Esophagus squamous epithelium (tissue), 5 donors: ENCODE measurements around the gene SEC22C. TPM values are rescaled to one million over a fixed set of nuclear protein-coding genes. Genes with fewer than 3 reads are reported as not detected.
"Not testable (repeated sequence)": the region's sequence is repeated elsewhere in the genome, so short reads cannot be mapped to it uniquely, and the experiment has no call there.

Experiments used
- DNase-seq: peaks from one replicate; lab custom pipeline; 2025; lab: John Stamatoyannopoulos, UW
- H3K27ac ChIP-seq, 4 donors: fragments of 200-600 bp; sonication (generic); one replicate each; pipeline ENCODE4 v1.5.1; 2016 to 2019; ENCODE audit warnings: mild to moderate bottlenecking in 1 of 4
- H3K27me3 ChIP-seq, 4 donors: fragments of 200-600 bp; sonication (generic); 1 replicate in 3 of 4; 2 replicates in 1 of 4; pipeline versions ENCODE4 v1.5.1 to v1.6.0; 2017 to 2021; ENCODE audit warnings: antibody characterized with exemption in 1 of 4
- H3K36me3 ChIP-seq, 3 donors: fragments of 200-600 bp; sonication (generic); one replicate each; pipeline ENCODE4 v1.5.1; 2016 to 2019
- H3K4me1 ChIP-seq, 3 donors: fragments of 200-600 bp; sonication (generic); one replicate each; pipeline ENCODE4 v1.5.1; 2017 to 2019
- H3K4me3 ChIP-seq, 4 donors: fragments of 200-600 bp; sonication (generic); 1 replicate in 3 of 4; 2 replicates in 1 of 4; pipeline ENCODE4 v1.5.1; 2016 to 2019; ENCODE audit warnings: mild to moderate bottlenecking in 2 of 4, moderate library complexity in 1 of 4
- H3K9me3 ChIP-seq, 3 donors: fragments of 200-600 bp; sonication (generic); one replicate each; pipeline ENCODE4 v1.5.1; 2016 to 2019
- POLR2A ChIP-seq, 4 donors: fragments of 450-650 bp; IDR thresholded peaks; one replicate each; pipeline ENCODE4 v1.6.1; 2017; ENCODE audit warnings: antibody characterized with exemption in 4 of 4, mild to moderate bottlenecking in 4 of 4, moderate library complexity in 3 of 4
- WGBS, 2 donors: methylation state at CpG; one replicate each; pipeline ENCODE4 v1.1.5; 2018; 5-methylcytosine and 5-hydroxymethylcytosine counted together
- intact Hi-C: fragments of 100-400 bp; cut with DNase I; formaldehyde crosslinking; loops from one replicate; pipeline ENCODE4 v1.15.0; 2022
- total RNA-seq, 4 donors: library from RNA; depleted of rRNA; stranded (reverse); fragments of >200 nt; gene quantifications; one replicate each; pipeline ENCODE4 v1.1.0, GENCODE V29; 2016
- TF ChIP-seq, protein P1 (sequence below), 6 experiments: fragments of 450-650 bp in 4 of 6; fragments of 200-600 bp in 2 of 6; sonication (generic) in 2 of 6; IDR thresholded peaks; one replicate each; pipeline ENCODE4 v1.5.1; 2016 to 2019; ENCODE audit warnings: antibody characterized with exemption in 6 of 6, mild to moderate bottlenecking in 4 of 6, moderate library complexity in 4 of 6
- donor health status: DM: yes; HTN: yes; CAD: no.

SEC22C gene
- total RNA-seq, 4 donors from 2014 or later: 8.8 to 38.5 (median 26.2) TPM

DNA sequence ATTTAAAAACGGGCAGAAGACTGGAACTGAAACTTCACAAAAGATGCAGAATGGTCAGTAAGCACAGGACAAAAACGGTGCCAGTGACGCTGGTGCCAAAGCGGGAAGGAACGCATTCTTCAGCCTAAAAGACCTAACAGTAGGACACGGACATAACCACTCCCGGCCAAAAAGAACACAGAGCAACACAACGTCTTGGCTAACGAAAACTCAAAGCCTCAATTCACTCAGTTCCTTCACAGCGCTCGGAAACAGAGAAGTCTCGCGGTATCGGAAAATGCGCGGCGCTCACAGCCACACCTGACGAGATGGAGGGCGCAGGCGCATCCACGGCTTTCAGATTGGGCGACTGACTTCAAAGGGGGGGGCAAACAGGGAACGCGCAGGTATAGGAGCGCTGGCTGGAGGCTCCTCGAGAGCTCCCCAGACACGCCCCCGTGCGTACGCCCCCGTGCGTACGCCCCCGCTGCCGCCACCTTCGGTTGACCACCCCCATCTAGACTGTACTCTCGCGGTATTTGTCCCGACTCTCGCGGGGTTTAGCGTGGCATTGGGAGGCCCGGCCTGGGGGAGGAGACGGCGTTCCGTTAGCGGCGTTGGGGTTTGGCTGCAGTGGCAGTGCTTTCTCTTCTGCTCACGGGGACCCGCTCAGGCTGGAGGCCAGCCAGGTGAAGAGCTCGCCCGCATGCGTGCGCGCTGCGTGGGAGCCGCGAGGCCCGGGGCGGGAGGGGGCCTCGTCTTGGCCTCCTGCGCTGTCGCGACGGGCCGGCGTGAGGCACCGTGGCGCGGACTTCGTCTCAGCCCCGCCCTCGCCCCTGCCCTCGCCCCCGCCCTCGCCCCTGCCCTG is 18.6 kb upstream of the SEC22C start, which contains the start of gene NKTR:
TSS of gene NKTR (plus strand) at position 576 of the 847 bp plus-strand sequence. CDS start 321 bp downstream, outside the sequence.
- no peaks in the 10 kb centered on the region for H3K27me3 ChIP-seq
- peak within 1 kb of the TSS; percentile 72 to 99 (median 95) for H3K4me3 ChIP-seq
- WGBS, 2 donors: 0% methylated on average over 15 to 16 of the region's 76 CpGs
- H3K27ac ChIP-seq: peak within 1 kb of the TSS; percentile 91 to 100 (median 99)
- peaks cover 0 to 15% (median 0%) of the 10 kb centered on the region in 3 donors for H3K36me3 ChIP-seq
- H3K4me1 ChIP-seq: peaks cover 5 to 52% (median 24%) of the 10 kb centered on the region in 3 donors
- H3K9me3 ChIP-seq: no peaks in the 10 kb centered on the region
- DNase-seq: peak; percentile 91
- TF ChIP-seq POLR2A (IDR thresholded peaks at IDR 0.05): peak in 3 of 4 donors; percentile 21 to 91 (median 86)
- TF ChIP-seq, protein P1, sequence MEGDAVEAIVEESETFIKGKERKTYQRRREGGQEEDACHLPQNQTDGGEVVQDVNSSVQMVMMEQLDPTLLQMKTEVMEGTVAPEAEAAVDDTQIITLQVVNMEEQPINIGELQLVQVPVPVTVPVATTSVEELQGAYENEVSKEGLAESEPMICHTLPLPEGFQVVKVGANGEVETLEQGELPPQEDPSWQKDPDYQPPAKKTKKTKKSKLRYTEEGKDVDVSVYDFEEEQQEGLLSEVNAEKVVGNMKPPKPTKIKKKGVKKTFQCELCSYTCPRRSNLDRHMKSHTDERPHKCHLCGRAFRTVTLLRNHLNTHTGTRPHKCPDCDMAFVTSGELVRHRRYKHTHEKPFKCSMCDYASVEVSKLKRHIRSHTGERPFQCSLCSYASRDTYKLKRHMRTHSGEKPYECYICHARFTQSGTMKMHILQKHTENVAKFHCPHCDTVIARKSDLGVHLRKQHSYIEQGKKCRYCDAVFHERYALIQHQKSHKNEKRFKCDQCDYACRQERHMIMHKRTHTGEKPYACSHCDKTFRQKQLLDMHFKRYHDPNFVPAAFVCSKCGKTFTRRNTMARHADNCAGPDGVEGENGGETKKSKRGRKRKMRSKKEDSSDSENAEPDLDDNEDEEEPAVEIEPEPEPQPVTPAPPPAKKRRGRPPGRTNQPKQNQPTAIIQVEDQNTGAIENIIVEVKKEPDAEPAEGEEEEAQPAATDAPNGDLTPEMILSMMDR (IDR thresholded peaks at IDR 0.05): peak in 1 of 6 experiments; percentile 20
- intact Hi-C loops: no loop called here

DNA sequence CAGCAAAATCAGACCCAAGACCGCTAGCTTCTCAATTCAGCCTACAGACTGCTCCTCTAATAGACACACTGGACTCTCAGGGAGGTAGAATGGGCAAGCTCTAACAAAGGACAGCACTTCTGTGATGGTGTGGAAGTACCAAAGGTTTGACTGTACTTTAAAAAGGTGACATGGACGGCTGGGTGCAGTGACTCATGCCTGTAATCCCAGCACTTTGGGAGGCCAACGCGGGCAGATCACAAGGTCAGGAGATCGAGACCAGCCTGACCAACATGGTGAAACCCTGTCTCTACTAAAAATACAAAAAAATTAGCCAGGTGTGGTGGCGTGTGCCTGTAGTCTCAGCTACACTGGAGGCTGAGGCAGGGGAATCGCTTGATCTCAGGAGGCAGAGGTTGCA is 15.3 kb upstream of the SEC22C start:
- H3K27me3 ChIP-seq, H3K4me3 ChIP-seq, H3K9me3 ChIP-seq, DNase-seq, H3K27ac ChIP-seq, intact Hi-C loops: not testable (repeated sequence)
- Histone ChIP-seq H3K4me1 (peaks cover 4 to 37% (median 13%) of the 10 kb centered on the region in 3 donors), H3K36me3 (peaks cover 0 to 37% (median 0%) of the 10 kb centered on the region in 3 donors)
- WGBS, 2 donors: 94 to 97% methylated on average over 6 to 7 of the region's 7 CpGs

DNA sequence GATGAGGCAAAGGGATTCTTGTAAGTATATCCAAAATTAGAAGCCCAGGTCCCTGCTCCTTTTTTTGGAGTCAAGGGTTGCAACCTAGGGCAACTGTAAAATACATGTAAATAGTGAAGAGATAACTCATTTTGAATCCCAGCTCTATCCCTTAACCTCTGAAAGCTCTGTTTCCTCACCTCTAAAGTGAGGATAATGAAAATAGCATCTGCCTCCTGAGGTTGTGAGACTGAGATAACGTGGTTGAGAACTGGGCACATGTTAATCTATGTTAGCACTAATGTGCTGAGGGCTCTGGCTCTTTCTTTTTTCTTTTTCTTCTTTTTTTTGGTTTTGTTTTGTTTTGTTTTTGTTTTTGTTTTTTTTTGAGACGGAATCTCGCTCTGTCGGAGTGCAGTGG is 13.9 kb upstream of the SEC22C start:
- no peak overlapping the region for H3K27ac ChIP-seq
- peaks cover 0 to 37% (median 0%) of the 10 kb centered on the region in 3 donors for H3K36me3 ChIP-seq
- no peak overlapping the region for H3K4me3 ChIP-seq
- TF ChIP-seq, protein P1 (IDR thresholded peaks at IDR 0.05): no peak
- TF ChIP-seq POLR2A (IDR thresholded peaks at IDR 0.05): no peak
- H3K27me3 ChIP-seq: no peaks in the 10 kb centered on the region
- intact Hi-C loops: no loop called here
- WGBS, 2 donors: 82 to 90% methylated on average over 4 of the region's 4 CpGs
- H3K9me3 ChIP-seq: no peaks in the 10 kb centered on the region
- DNase-seq: no peak
- peaks cover 13 to 38% (median 15%) of the 10 kb centered on the region in 3 donors for H3K4me1 ChIP-seq

DNA sequence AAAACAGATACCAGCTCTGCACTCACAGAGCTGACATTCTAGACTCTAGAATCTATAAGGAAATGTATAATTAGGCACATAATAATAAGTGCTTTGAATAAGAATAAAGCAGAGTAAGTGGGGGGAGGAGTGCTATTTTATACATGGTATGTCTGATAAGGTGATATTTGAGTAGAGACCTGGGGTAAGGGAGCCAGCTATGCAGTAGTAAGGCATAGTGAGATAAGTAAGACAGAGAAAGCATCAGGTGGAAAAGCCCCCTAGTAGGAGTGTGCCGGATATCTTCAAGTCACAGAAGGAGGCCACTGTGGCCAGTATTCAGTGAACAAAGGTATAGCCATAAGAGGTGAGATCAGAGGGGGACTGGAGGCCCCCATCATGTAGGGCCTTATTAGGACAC is 11.9 kb upstream of the SEC22C start:
- TF ChIP-seq POLR2A (IDR thresholded peaks at IDR 0.05): no peak
- TF ChIP-seq, protein P1 (IDR thresholded peaks at IDR 0.05): no peak
- DNase-seq: no peak
- H3K27me3 ChIP-seq: no peaks in the 10 kb centered on the region
- H3K9me3 ChIP-seq: no peaks in the 10 kb centered on the region
- H3K4me1 ChIP-seq: peaks cover 13 to 37% (median 20%) of the 10 kb centered on the region in 3 donors
- H3K27ac ChIP-seq: no peak overlapping the region
- intact Hi-C loops: no loop called here
- H3K36me3 ChIP-seq: peaks cover 0 to 37% (median 0%) of the 10 kb centered on the region in 3 donors
- H3K4me3 ChIP-seq: no peak overlapping the region
- WGBS, 2 donors: 85 to 100% methylated on average over 1 of the region's 1 CpG

DNA sequence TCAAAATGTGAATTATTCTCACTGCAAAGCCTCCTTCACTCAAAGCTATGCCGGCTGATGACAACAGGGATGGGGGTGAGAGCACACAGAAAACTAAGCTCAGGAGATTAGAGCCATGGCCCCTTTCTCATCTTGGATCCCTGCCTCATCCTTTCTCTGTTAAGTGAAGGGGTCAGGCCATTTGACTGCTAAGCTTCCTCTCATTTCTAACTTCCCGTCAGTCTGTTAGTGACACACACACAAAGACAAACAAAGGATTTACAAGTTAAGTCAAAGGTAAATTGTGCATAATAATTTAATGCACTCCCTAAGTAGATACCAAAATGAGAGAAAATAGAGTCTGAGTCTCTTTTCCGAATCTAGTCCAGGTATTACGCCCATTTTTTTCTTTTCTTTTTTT is 10.0 kb upstream of the SEC22C start:
- no peak for DNase-seq
- Histone ChIP-seq H3K4me3 (peak overlapping the region in 3 of 4 donors; percentile 67 to 89 (median 83)), H3K9me3 (no peaks in the 10 kb centered on the region), H3K27ac (peak overlapping the region; percentile 89 to 96 (median 94)), H3K4me1 (peaks cover 13 to 39% (median 20%) of the 10 kb centered on the region in 3 donors), H3K36me3 (peaks cover 0 to 37% (median 0%) of the 10 kb centered on the region in 3 donors), H3K27me3 (no peaks in the 10 kb centered on the region)
- TF ChIP-seq POLR2A (IDR thresholded peaks at IDR 0.05): no peak
- TF ChIP-seq, protein P1 (IDR thresholded peaks at IDR 0.05): no peak
- WGBS, 2 donors: 39 to 53% methylated on average over 4 of the region's 4 CpGs
- intact Hi-C loops: no loop called here
